H9 (cell line): ENCODE measurements around the gene SUPT7L. TPM values are rescaled to one million over a fixed set of nuclear protein-coding genes. Genes with fewer than 3 reads are reported as not detected.

Source experiments
- DNase-seq: peaks from one replicate; pipeline ENCODE4 v3.0.0-alpha.2; 2017
- H2AFZ ChIP-seq: one replicate; pipeline ENCODE4 v1.6.1; 2013; ENCODE audit warnings: mild to moderate bottlenecking, low read length, control low read depth, moderate library complexity
- H2AK5ac ChIP-seq: 2 replicates; pipeline ENCODE4 v1.6.1; 2013; ENCODE audit warnings: low read length, control low read depth, mixed read lengths; ENCODE audit not compliant: insufficient read length
- H2BK120ac ChIP-seq: one replicate; pipeline ENCODE4 v1.6.1; 2013; ENCODE audit warnings: low read depth, mild to moderate bottlenecking, low read length, control low read depth, inconsistent platforms; ENCODE audit not compliant: poor library complexity, severe bottlenecking
- H2BK12ac ChIP-seq: 2 replicates; pipeline ENCODE4 v1.6.1; 2013; ENCODE audit warnings: low read length, control low read depth, mixed read lengths, low read depth; ENCODE audit not compliant: insufficient read length
- H2BK15ac ChIP-seq: 2 replicates; pipeline ENCODE4 v1.6.1; 2013; ENCODE audit warnings: low read depth, low read length, control low read depth
- H2BK20ac ChIP-seq: one replicate; pipeline ENCODE4 v1.6.1; 2013; ENCODE audit warnings: low read depth, mild to moderate bottlenecking, low read length, control low read depth, inconsistent platforms; ENCODE audit not compliant: poor library complexity, severe bottlenecking
- H2BK5ac ChIP-seq: 2 replicates; pipeline ENCODE4 v1.6.1; 2013; ENCODE audit warnings: low read length, control low read depth, mixed read lengths; ENCODE audit not compliant: insufficient read length
- H3K14ac ChIP-seq: 2 replicates; pipeline ENCODE4 v1.6.1; 2013; ENCODE audit warnings: low read length, control low read depth; ENCODE audit not compliant: insufficient read depth
- H3K18ac ChIP-seq: 2 replicates; pipeline ENCODE4 v1.6.1; 2013; ENCODE audit warnings: low read depth, mild to moderate bottlenecking, mixed read lengths, low read length, control low read depth; ENCODE audit not compliant: insufficient read length
- H3K23ac ChIP-seq: 2 replicates; pipeline ENCODE4 v1.6.1; 2013; ENCODE audit warnings: low read length, control low read depth, mixed read lengths, low read depth; ENCODE audit not compliant: insufficient read length
- H3K23me2 ChIP-seq: 2 replicates; pipeline ENCODE4 v1.6.1; 2013; ENCODE audit warnings: low read depth, mild to moderate bottlenecking, mixed read lengths, low read length, control low read depth; ENCODE audit not compliant: insufficient read length, poor library complexity, severe bottlenecking
- H3K27ac ChIP-seq: 2 replicates; pipeline ENCODE4 v1.5.1; 2013; ENCODE audit warnings: low read length, control low read depth, mixed read lengths, low read depth; ENCODE audit not compliant: insufficient read length
- H3K27me3 ChIP-seq: 2 replicates; pipeline ENCODE4 v1.6.1; 2013; ENCODE audit warnings: low read length, control low read depth, inconsistent platforms; ENCODE audit not compliant: insufficient read depth
- H3K4ac ChIP-seq: 2 replicates; pipeline ENCODE4 v1.6.1; 2013; ENCODE audit warnings: low read depth, mild to moderate bottlenecking, control low read depth, inconsistent platforms, low read length, moderate library complexity
- H3K4me1 ChIP-seq: 2 replicates; pipeline ENCODE4 v1.6.1; 2013; ENCODE audit warnings: low read length, control low read depth, inconsistent platforms; ENCODE audit not compliant: insufficient read depth
- H3K4me2 ChIP-seq: 2 replicates; pipeline ENCODE4 v1.6.1; 2013; ENCODE audit warnings: low read length, control low read depth, mixed read lengths; ENCODE audit not compliant: insufficient read length, insufficient read depth
- H3K56ac ChIP-seq: 2 replicates; pipeline ENCODE4 v1.6.1; 2013; ENCODE audit warnings: low read depth, mild to moderate bottlenecking, mixed read lengths, low read length, control low read depth; ENCODE audit not compliant: insufficient read length
- H3K79me1 ChIP-seq: 2 replicates; pipeline ENCODE4 v1.6.1; 2013; ENCODE audit warnings: low read depth, mild to moderate bottlenecking, moderate library complexity, low read length, control low read depth, inconsistent platforms; ENCODE audit not compliant: insufficient read depth, poor library complexity, severe bottlenecking
- H3K79me2 ChIP-seq: 2 replicates; pipeline ENCODE4 v1.6.1; 2013; ENCODE audit warnings: low read length, control low read depth, inconsistent platforms; ENCODE audit not compliant: insufficient read depth
- H3K9ac ChIP-seq: 2 replicates; pipeline ENCODE4 v1.6.1; 2013; ENCODE audit warnings: low read length, control low read depth, mixed read lengths; ENCODE audit not compliant: insufficient read length; ENCODE audit errors: extremely low read depth
- H3K9me3 ChIP-seq: one replicate; pipeline ENCODE4 v1.6.1; 2013; ENCODE audit warnings: low read depth, low read length, inconsistent platforms; ENCODE audit not compliant: control insufficient read depth
- H3T11ph ChIP-seq: one replicate; pipeline ENCODE4 v1.6.1; 2013; ENCODE audit warnings: mild to moderate bottlenecking, low read length, control low read depth, inconsistent platforms
- H4K20me1 ChIP-seq: one replicate; pipeline ENCODE4 v1.6.1; 2013; ENCODE audit not compliant: control insufficient read depth, insufficient read length, insufficient read depth
- H4K5ac ChIP-seq: 2 replicates; pipeline ENCODE4 v1.6.1; 2013; ENCODE audit warnings: low read depth, mild to moderate bottlenecking, mixed read lengths, low read length, control low read depth; ENCODE audit not compliant: insufficient read length
- H4K8ac ChIP-seq: replicated peaks from 2 replicates; pipeline ENCODE4 v1.6.1; 2013; ENCODE audit warnings: low read length, control low read depth, mixed read lengths, low read depth; ENCODE audit not compliant: insufficient read length
- H4K91ac ChIP-seq: 2 replicates; pipeline ENCODE4 v1.6.1; 2013; ENCODE audit warnings: low read depth, mild to moderate bottlenecking, moderate library complexity, mixed read lengths, low read length, control low read depth; ENCODE audit not compliant: insufficient read length
- H3K27ac Mint-ChIP-seq, 3 experiments: 2 replicates in 2 of 3; 3 replicates in 1 of 3; pipeline ENCODE4 v1.8.0; 2020 to 2021; ENCODE audit warnings: mixed read lengths in 3 of 3, mild to moderate bottlenecking in 1 of 3, moderate library complexity in 1 of 3
- H3K27me3 Mint-ChIP-seq: 2 replicates; pipeline ENCODE4 v1.8.0; 2021; ENCODE audit warnings: low read depth, mild to moderate bottlenecking, moderate library complexity, mixed read lengths
- H3K36me3 Mint-ChIP-seq, 3 experiments: 2 replicates in 2 of 3; 3 replicates in 1 of 3; pipeline ENCODE4 v1.8.0; 2020 to 2021; ENCODE audit warnings: low read depth in 3 of 3, mixed read lengths in 3 of 3; ENCODE audit not compliant: insufficient read depth in 1 of 3
- H3K4me1 Mint-ChIP-seq, 2 experiments: 2 replicates each; pipeline ENCODE4 v1.8.0; 2020; ENCODE audit warnings: mixed read lengths in 2 of 2
- H3K4me3 Mint-ChIP-seq, 2 experiments: 2 replicates in 1 of 2; 3 replicates in 1 of 2; pipeline ENCODE4 v1.8.0; 2020 to 2021; ENCODE audit warnings: mild to moderate bottlenecking in 2 of 2, mixed read lengths in 2 of 2, moderate library complexity in 1 of 2
- H3K9me3 Mint-ChIP-seq, 2 experiments: 2 replicates in 1 of 2; 3 replicates in 1 of 2; pipeline ENCODE4 v1.8.0; 2020; ENCODE audit warnings: mild to moderate bottlenecking in 2 of 2, mixed read lengths in 2 of 2, moderate library complexity in 1 of 2
- CTCF ChIP-seq: fragments of 200-600 bp; sonication (generic); conservative IDR thresholded peaks from 3 replicates; pipeline ENCODE4 v1.8.0; 2021; ENCODE audit warnings: antibody characterized with exemption, mild to moderate bottlenecking
- WGBS: extraction: QIAGEN DNeasy Blood & Tissue Kit; methylation state at CpG from one replicate; pipeline ENCODE4 v1.1.7; 2013; ENCODE audit warnings: missing lambda C conversion rate, low lambda C conversion rate, mixed read lengths; ENCODE audit not compliant: insufficient read length; ENCODE audit errors: extremely low coverage; 5-methylcytosine and 5-hydroxymethylcytosine counted together
- total RNA-seq: library from RNA; stranded (reverse); gene quantifications from 2 replicates; pipeline ENCODE4 v1.2.1, GENCODE V29; 2021

Gene SUPT7L
- total RNA-seq, 1 experiment from 2014 or later, result 30.4 TPM

GRCh38 chr2:27701676-27702075 lies 38.3 kb upstream of the SUPT7L start:
- no peaks in the 10 kb centered on the region for H3K79me2 ChIP-seq
- no peak overlapping the region for H3K56ac ChIP-seq
- no peak overlapping the region for H2BK5ac ChIP-seq
- no peak for TF ChIP-seq CTCF
- H3T11ph ChIP-seq, result no peak overlapping the region
- H3K4me2 ChIP-seq, result no peak overlapping the region
- no peak overlapping the region for H2BK15ac ChIP-seq
- H3K9me3 Mint-ChIP-seq, result no peaks in the 10 kb centered on the region
- H3K27me3 Mint-ChIP-seq, result no peaks in the 10 kb centered on the region
- H3K36me3 Mint-ChIP-seq, result peaks cover 0 to 4% (median under 1%) of the 10 kb centered on the region in 3 experiments; a peak in 2 of 7 replicates
- no peak overlapping the region for H4K5ac ChIP-seq
- no peaks in the 10 kb centered on the region; the same call in 1 of the 2 replicates for H3K4me1 ChIP-seq
- H4K91ac ChIP-seq, result no peak overlapping the region
- no peak overlapping the region for H2BK12ac ChIP-seq
- no peak overlapping the region for H3K27ac Mint-ChIP-seq
- H3K27me3 ChIP-seq, result no peaks in the 10 kb centered on the region
- no peak overlapping the region for H3K14ac ChIP-seq
- H3K23me2 ChIP-seq, result no peaks in the 10 kb centered on the region
- DNase-seq, result no peak
- H2BK20ac ChIP-seq, result no peak overlapping the region
- H3K27ac ChIP-seq, result no peak overlapping the region
- no peaks in the 10 kb centered on the region for H3K9me3 ChIP-seq
- H4K8ac ChIP-seq, result no peak overlapping the region
- no peak overlapping the region for H3K4me3 Mint-ChIP-seq
- H2BK120ac ChIP-seq, result no peak overlapping the region
- no peaks in the 10 kb centered on the region for H3K79me1 ChIP-seq
- H2AFZ ChIP-seq, result no peak overlapping the region
- no peak overlapping the region for H3K18ac ChIP-seq
- peaks cover 10 to 21% of the 10 kb centered on the region in 2 experiments for H3K4me1 Mint-ChIP-seq
- H4K20me1 ChIP-seq, result no peaks in the 10 kb centered on the region
- no CpG with 5 or more reads among the region's 5 CpGs for WGBS
- H3K23ac ChIP-seq, result no peak overlapping the region
- no peak overlapping the region for H2AK5ac ChIP-seq
- H3K4ac ChIP-seq, result no peak overlapping the region
- no peak overlapping the region for H3K9ac ChIP-seq
